ENCODE results near the gene TBC1D22B.

DNA sequence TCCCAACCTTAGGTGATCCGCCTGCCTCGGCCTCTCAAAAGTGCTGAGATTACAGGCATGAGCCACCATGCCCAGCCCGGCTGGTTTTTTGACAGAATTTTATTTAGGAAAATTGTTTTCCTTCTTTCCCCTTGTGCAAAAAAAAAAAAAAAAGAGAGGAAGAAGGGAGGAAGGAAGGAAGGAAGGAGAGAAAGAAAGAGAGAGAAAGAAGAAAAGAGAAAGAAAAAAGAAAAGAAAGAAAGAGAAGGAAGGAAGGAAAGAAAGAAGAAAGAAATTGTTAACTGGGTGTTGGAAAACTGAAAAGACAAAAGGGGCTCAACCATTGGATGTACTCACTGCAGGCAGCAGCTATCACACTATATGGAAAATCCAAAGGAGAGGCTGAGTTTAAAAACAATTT lies 94.8 kb downstream of the TBC1D22B start:
- TF ChIP-seq POLR2A (IDR thresholded peaks at IDR 0.05; ENCODE audit: low read depth) (no peak), POLR2AphosphoS5 (IDR thresholded peaks at IDR 0.05) (no peak)
- TF ChIP-seq, protein P1, sequence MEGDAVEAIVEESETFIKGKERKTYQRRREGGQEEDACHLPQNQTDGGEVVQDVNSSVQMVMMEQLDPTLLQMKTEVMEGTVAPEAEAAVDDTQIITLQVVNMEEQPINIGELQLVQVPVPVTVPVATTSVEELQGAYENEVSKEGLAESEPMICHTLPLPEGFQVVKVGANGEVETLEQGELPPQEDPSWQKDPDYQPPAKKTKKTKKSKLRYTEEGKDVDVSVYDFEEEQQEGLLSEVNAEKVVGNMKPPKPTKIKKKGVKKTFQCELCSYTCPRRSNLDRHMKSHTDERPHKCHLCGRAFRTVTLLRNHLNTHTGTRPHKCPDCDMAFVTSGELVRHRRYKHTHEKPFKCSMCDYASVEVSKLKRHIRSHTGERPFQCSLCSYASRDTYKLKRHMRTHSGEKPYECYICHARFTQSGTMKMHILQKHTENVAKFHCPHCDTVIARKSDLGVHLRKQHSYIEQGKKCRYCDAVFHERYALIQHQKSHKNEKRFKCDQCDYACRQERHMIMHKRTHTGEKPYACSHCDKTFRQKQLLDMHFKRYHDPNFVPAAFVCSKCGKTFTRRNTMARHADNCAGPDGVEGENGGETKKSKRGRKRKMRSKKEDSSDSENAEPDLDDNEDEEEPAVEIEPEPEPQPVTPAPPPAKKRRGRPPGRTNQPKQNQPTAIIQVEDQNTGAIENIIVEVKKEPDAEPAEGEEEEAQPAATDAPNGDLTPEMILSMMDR (IDR thresholded peaks at IDR 0.05) = no peak
